Measurements from ENCODE around the gene MRPL54.

- no peak for TF ChIP-seq CTCF (conservative IDR thresholded peaks at IDR 0.05; ENCODE audit: low read depth, low read length)
- TF ChIP-seq EZH2 (IDR thresholded peaks at IDR 0.05; ENCODE audit: low read length, unreplicated experiment), result no peak
Measured at GRCh38 chr19:3790941-3791340, 28.5 kb downstream of the MRPL54 start.

Data from PC-3 (cell line).